Mesendoderm (in vitro differentiated cells): Measurements from ENCODE around the gene ZNF526.

Experiments
- DNase-seq: peaks from one replicate; pipeline ENCODE4 v3.0.0; 2013
- H2AK5ac ChIP-seq: 2 replicates; pipeline ENCODE4 v1.6.1; 2013; ENCODE audit warnings: low read length, inconsistent platforms
- H2BK120ac ChIP-seq: 2 replicates; pipeline ENCODE4 v1.6.1; 2013; ENCODE audit warnings: low read depth, mild to moderate bottlenecking, low read length, moderate library complexity, mixed read lengths
- H2BK15ac ChIP-seq: replicated peaks from 2 replicates; pipeline ENCODE4 v1.6.1; 2013; ENCODE audit warnings: low read depth, mild to moderate bottlenecking, moderate library complexity
- H2BK5ac ChIP-seq: 2 replicates; pipeline ENCODE4 v1.6.1; 2013; ENCODE audit warnings: low read length, inconsistent platforms
- H3K18ac ChIP-seq: 2 replicates; pipeline ENCODE4 v1.6.1; 2013; ENCODE audit warnings: mild to moderate bottlenecking, low read length, mixed read lengths
- H3K23ac ChIP-seq: one replicate; pipeline ENCODE4 v1.6.1; 2013; ENCODE audit warnings: low read length
- H3K27ac ChIP-seq: 2 replicates; pipeline ENCODE4 v1.5.1; 2013; ENCODE audit warnings: low read depth, mild to moderate bottlenecking, inconsistent platforms, low read length, moderate library complexity
- H3K27me3 ChIP-seq: 2 replicates; pipeline ENCODE4 v1.6.1; 2013; ENCODE audit warnings: low read length, control low read depth, mild to moderate bottlenecking, inconsistent platforms; ENCODE audit not compliant: insufficient read depth, poor library complexity
- H3K36me3 ChIP-seq: 2 replicates; pipeline ENCODE4 v1.6.1; 2013; ENCODE audit warnings: low read length, inconsistent platforms; ENCODE audit not compliant: control insufficient read depth, insufficient read depth
- H3K4ac ChIP-seq: one replicate; pipeline ENCODE4 v1.6.1; 2013; ENCODE audit warnings: low read depth, mild to moderate bottlenecking, low read length, moderate library complexity
- H3K4me1 ChIP-seq: 2 replicates; pipeline ENCODE4 v1.6.1; 2013; ENCODE audit warnings: low read depth, low read length, inconsistent platforms; ENCODE audit not compliant: control insufficient read depth
- H3K4me2 ChIP-seq: 2 replicates; pipeline ENCODE4 v1.6.1; 2013; ENCODE audit warnings: low read length
- H3K4me3 ChIP-seq: 2 replicates; pipeline ENCODE4 v1.5.1; 2013; ENCODE audit warnings: mild to moderate bottlenecking, low read length
- H3K56ac ChIP-seq: one replicate; pipeline ENCODE4 v1.6.1; 2013; ENCODE audit warnings: low read length
- H3K79me1 ChIP-seq: 2 replicates; pipeline ENCODE4 v1.6.1; 2013; ENCODE audit warnings: low read length, inconsistent platforms
- H3K79me2 ChIP-seq: 2 replicates; pipeline ENCODE4 v1.6.1; 2013; ENCODE audit warnings: mild to moderate bottlenecking, low read length; ENCODE audit not compliant: control insufficient read depth, insufficient read depth
- H3K9ac ChIP-seq: 2 replicates; pipeline ENCODE4 v1.6.1; 2013; ENCODE audit warnings: low read length, inconsistent platforms
- H4K5ac ChIP-seq: one replicate; pipeline ENCODE4 v1.6.1; 2013; ENCODE audit warnings: low read length
- H4K8ac ChIP-seq: one replicate; pipeline ENCODE4 v1.6.1; 2013; ENCODE audit warnings: low read depth, mild to moderate bottlenecking, control low read depth, low read length, moderate library complexity
- WGBS: extraction: QIAGEN DNeasy Blood & Tissue Kit; methylation state at CpG from one replicate; pipeline ENCODE4 v1.1.7; 2013; ENCODE audit warnings: low lambda C conversion rate, missing lambda C conversion rate; ENCODE audit not compliant: insufficient coverage; ENCODE audit errors: extremely low coverage; 5-methylcytosine and 5-hydroxymethylcytosine counted together

The ZNF526 gene

GRCh38 chr19:42273407-42274064, 53.4 kb downstream of the ZNF526 start:
- Histone ChIP-seq H3K18ac (no peak overlapping the region), H3K23ac (no peak overlapping the region), H3K56ac (no peak overlapping the region), H3K79me1 (peaks cover 7% of the 10 kb centered on the region), H2BK5ac (no peak overlapping the region), H4K8ac (no peak overlapping the region), H4K5ac (no peak overlapping the region), H2BK15ac (no peak overlapping the region), H2AK5ac (no peak overlapping the region), H3K9ac (no peak overlapping the region), H3K79me2 (no peaks in the 10 kb centered on the region), H2BK120ac (no peak overlapping the region), H3K27me3 (no peaks in the 10 kb centered on the region), H3K4me3 (no peak overlapping the region), H3K36me3 (peaks cover 2% of the 10 kb centered on the region), H3K27ac (no peak overlapping the region), H3K4ac (no peak overlapping the region), H3K4me1 (peaks cover 2% of the 10 kb centered on the region), H3K4me2 (no peak overlapping the region)
- WGBS: no CpG with 5 or more reads among the region's 43 CpGs
- DNase-seq: no peak

GRCh38 chr19:42274065-42274682, 54.1 kb downstream of the ZNF526 start:
- Histone ChIP-seq H2AK5ac (no peak overlapping the region), H3K9ac (no peak overlapping the region), H3K18ac (no peak overlapping the region), H3K27me3 (no peaks in the 10 kb centered on the region), H3K4me3 (no peak overlapping the region), H4K5ac (no peak overlapping the region), H2BK15ac (no peak overlapping the region), H3K79me2 (no peaks in the 10 kb centered on the region), H3K79me1 (peaks cover 7% of the 10 kb centered on the region), H3K36me3 (peaks cover 2% of the 10 kb centered on the region), H3K4me1 (peaks cover 2% of the 10 kb centered on the region), H3K27ac (no peak overlapping the region), H2BK5ac (no peak overlapping the region), H4K8ac (no peak overlapping the region), H3K23ac (no peak overlapping the region), H3K56ac (no peak overlapping the region), H3K4ac (no peak overlapping the region), H3K4me2 (no peak overlapping the region), H2BK120ac (no peak overlapping the region)
- no CpG with 5 or more reads among the region's 22 CpGs for WGBS
- DNase-seq: no peak

- no peak for DNase-seq
Measured at GRCh38 chr19:42275103-42275502, 55.0 kb downstream of the ZNF526 start.

GRCh38 chr19:42275517-42275916, 55.4 kb downstream of the ZNF526 start:
- H4K5ac ChIP-seq: no peak overlapping the region
- no peak for DNase-seq
- no peak overlapping the region for H3K27ac ChIP-seq
- H3K4me1 ChIP-seq: no peaks in the 10 kb centered on the region
- no peak overlapping the region for H3K9ac ChIP-seq
- no peak overlapping the region for H2BK5ac ChIP-seq
- H3K18ac ChIP-seq: no peak overlapping the region
- H4K8ac ChIP-seq: no peak overlapping the region
- no peak overlapping the region for H3K4ac ChIP-seq
- no peak overlapping the region for H3K4me3 ChIP-seq
- H3K4me2 ChIP-seq: no peak overlapping the region
- no peak overlapping the region for H3K23ac ChIP-seq
- H3K79me2 ChIP-seq: no peaks in the 10 kb centered on the region
- no peak overlapping the region for H2BK120ac ChIP-seq
- no peak overlapping the region for H3K56ac ChIP-seq
- no peaks in the 10 kb centered on the region for H3K27me3 ChIP-seq
- peaks cover 2% of the 10 kb centered on the region for H3K79me1 ChIP-seq
- no peak overlapping the region for H2AK5ac ChIP-seq
- WGBS: no CpG with 5 or more reads among the region's 3 CpGs
- H3K36me3 ChIP-seq: peaks cover 2% of the 10 kb centered on the region
- H2BK15ac ChIP-seq: no peak overlapping the region

More at GRCh38 chr19:42275103-42275502, 55.0 kb downstream of the ZNF526 start:
- Histone ChIP-seq H3K18ac (no peak overlapping the region), H3K4me1 (no peaks in the 10 kb centered on the region), H3K9ac (no peak overlapping the region), H3K4me3 (no peak overlapping the region), H2BK5ac (no peak overlapping the region), H2BK120ac (no peak overlapping the region), H3K27me3 (no peaks in the 10 kb centered on the region), H3K4ac (no peak overlapping the region), H2BK15ac (no peak overlapping the region), H3K36me3 (peaks cover 2% of the 10 kb centered on the region), H3K79me2 (no peaks in the 10 kb centered on the region), H3K4me2 (no peak overlapping the region), H3K27ac (no peak overlapping the region), H3K56ac (no peak overlapping the region), H2AK5ac (no peak overlapping the region), H4K8ac (no peak overlapping the region), H3K23ac (no peak overlapping the region), H3K79me1 (peaks cover 2% of the 10 kb centered on the region), H4K5ac (no peak overlapping the region)
- WGBS: no CpG with 5 or more reads among the region's 7 CpGs

GRCh38 chr19:42276284-42276683, 56.2 kb downstream of the ZNF526 start:
- Histone ChIP-seq H4K5ac (no peak overlapping the region), H3K4me1 (no peaks in the 10 kb centered on the region), H3K18ac (no peak overlapping the region), H3K9ac (no peak overlapping the region), H4K8ac (no peak overlapping the region), H3K56ac (no peak overlapping the region), H3K27me3 (no peaks in the 10 kb centered on the region), H2AK5ac (no peak overlapping the region), H3K4me2 (no peak overlapping the region), H3K23ac (no peak overlapping the region), H3K4ac (no peak overlapping the region), H2BK5ac (no peak overlapping the region), H2BK120ac (no peak overlapping the region), H3K27ac (no peak overlapping the region), H3K4me3 (no peak overlapping the region), H3K79me1 (no peaks in the 10 kb centered on the region), H3K36me3 (peaks cover 2% of the 10 kb centered on the region), H3K79me2 (no peaks in the 10 kb centered on the region), H2BK15ac (no peak overlapping the region)
- WGBS: no CpG with 5 or more reads among the region's 3 CpGs
- DNase-seq: no peak

- H3K27ac ChIP-seq: no peak overlapping the region
- H4K8ac ChIP-seq: no peak overlapping the region
- H2BK5ac ChIP-seq: no peak overlapping the region
- H3K56ac ChIP-seq: no peak overlapping the region
- no peaks in the 10 kb centered on the region for H3K4me1 ChIP-seq
- no peak for DNase-seq
- no peak overlapping the region for H3K9ac ChIP-seq
- no peak overlapping the region for H3K4me3 ChIP-seq
- no peak overlapping the region for H3K4ac ChIP-seq
- H3K36me3 ChIP-seq: peaks cover 2% of the 10 kb centered on the region
- no peak overlapping the region for H3K4me2 ChIP-seq
- H3K79me2 ChIP-seq: no peaks in the 10 kb centered on the region
- H3K27me3 ChIP-seq: no peaks in the 10 kb centered on the region
- no peak overlapping the region for H2BK15ac ChIP-seq
- H2BK120ac ChIP-seq: no peak overlapping the region
- H3K18ac ChIP-seq: no peak overlapping the region
- no CpG with 5 or more reads among the region's 4 CpGs for WGBS
- no peaks in the 10 kb centered on the region for H3K79me1 ChIP-seq
- H3K23ac ChIP-seq: no peak overlapping the region
- H4K5ac ChIP-seq: no peak overlapping the region
- H2AK5ac ChIP-seq: no peak overlapping the region
Measured at GRCh38 chr19:42276821-42277220, 56.7 kb downstream of the ZNF526 start.
